Suprapubic skin (tissue), 4 donors: Measurements from ENCODE around the gene PMP22.

Experiments used
- CTCF ChIP-seq, 2 donors: fragments of 200-600 bp in 1 of 2; fragments of 450-650 bp in 1 of 2; sonication (generic) in 1 of 2; IDR thresholded peaks; one replicate each; pipeline ENCODE4 v1.5.1; 2016 to 2019; ENCODE audit warnings: antibody characterized with exemption in 2 of 2, mild to moderate bottlenecking in 1 of 2, moderate library complexity in 1 of 2
- EP300 ChIP-seq: sonication (generic); formaldehyde crosslinking; IDR thresholded peaks from one replicate; pipeline ENCODE4 v1.6.1; 2017; ENCODE audit warnings: antibody characterized with exemption
- POLR2A ChIP-seq, 2 donors: fragments of 450-650 bp; IDR thresholded peaks; one replicate each; pipeline ENCODE4 v1.6.1; 2017; ENCODE audit warnings: antibody characterized with exemption in 2 of 2, mild to moderate bottlenecking in 2 of 2, moderate library complexity in 2 of 2
- POLR2AphosphoS5 ChIP-seq, 3 donors: sonication (generic); formaldehyde crosslinking; IDR thresholded peaks; one replicate each; pipeline ENCODE4 v1.6.1; 2017; ENCODE audit warnings: antibody characterized with exemption in 3 of 3

- TF ChIP-seq POLR2AphosphoS5 (IDR thresholded peaks at IDR 0.05): no peak
- TF ChIP-seq CTCF (IDR thresholded peaks at IDR 0.05): no peak
- no peak for TF ChIP-seq EP300
- no peak for TF ChIP-seq POLR2A (IDR thresholded peaks at IDR 0.05)
Measured at GRCh38 chr17:15284537-15284936, 19.4 kb upstream of the PMP22 start.
